HEK293 (cell line): ENCODE data around the gene ADAMTS16.

ENCODE experiments used
- CTCF ChIA-PET: fragments of 350-600 bp; formaldehyde crosslinking; extraction: SDS; loops from one replicate; lab custom pipeline; 2021; ENCODE audit warnings: antibody characterized with exemption; lab: Yijun Ruan, JAX
- POLR2A ChIA-PET: fragments of 300-600 bp; formaldehyde crosslinking; extraction: SDS; loops from one replicate; lab custom pipeline; 2020; ENCODE audit warnings: antibody characterized with exemption, inconsistent platforms; lab: Yijun Ruan, JAX
- H3K27ac ChIP-seq: fragments of 200-500 bp; sonication (Bioruptor generic); 2 replicates; pipeline ENCODE4 v1.5.1; 2014; ENCODE audit warnings: low read depth, low read length, control low read depth, inconsistent platforms; ENCODE audit errors: extremely low read depth
- H3K36me3 ChIP-seq, 2 experiments: fragments of 200-500 bp in 1 of 2; sonication (Bioruptor generic) in 1 of 2; 1 replicate in 1 of 2; 2 replicates in 1 of 2; pipeline ENCODE4 v1.5.1; 2014 to 2017; ENCODE audit warnings: inconsistent platforms in 2 of 2, low read length in 2 of 2; ENCODE audit not compliant: control insufficient read depth in 2 of 2, insufficient read depth in 1 of 2
- H3K4me1 ChIP-seq: fragments of 200-500 bp; sonication (Bioruptor generic); 2 replicates; pipeline ENCODE4 v1.5.1; 2014; ENCODE audit warnings: mild to moderate bottlenecking, low read length, inconsistent platforms; ENCODE audit not compliant: control insufficient read depth, insufficient read depth
- H3K4me3 ChIP-seq: 2 replicates; pipeline ENCODE4 v1.5.1; 2011; ENCODE audit warnings: low read depth, mild to moderate bottlenecking, control low read depth, low read length, moderate library complexity
- H3K9me3 ChIP-seq: fragments of 200-500 bp; sonication (Bioruptor generic); 2 replicates; pipeline ENCODE4 v1.5.1; 2014; ENCODE audit warnings: low read depth, low read length, inconsistent platforms; ENCODE audit not compliant: control insufficient read depth, insufficient read depth
- EGR2 ChIP-seq: fragments of 450-650 bp; formaldehyde crosslinking; IDR thresholded peaks from 2 replicates; pipeline ENCODE4 v1.5.1; 2016; ENCODE audit warnings: low read depth, missing biosample characterization, missing genetic modification characterization
- IKZF3 ChIP-seq: fragments of 450-650 bp; IDR thresholded peaks from 2 replicates; pipeline ENCODE4 v1.5.0; 2018; ENCODE audit warnings: missing biosample characterization, mild to moderate bottlenecking, missing genetic modification characterization, moderate library complexity
- PRDM1 ChIP-seq: fragments of 450-650 bp; formaldehyde crosslinking; IDR thresholded peaks from 2 replicates; pipeline ENCODE4; 2016; ENCODE audit warnings: missing biosample characterization, missing genetic modification characterization
- PRDM4 ChIP-seq: fragments of 450-650 bp; formaldehyde crosslinking; IDR thresholded peaks from 2 replicates; pipeline ENCODE4 v1.5.1; 2017; ENCODE audit warnings: missing biosample characterization, missing genetic modification characterization
- ZBTB10 ChIP-seq: fragments of 450-650 bp; formaldehyde crosslinking; IDR thresholded peaks from 2 replicates; pipeline ENCODE4 v1.5.1; 2016; ENCODE audit warnings: missing biosample characterization, missing genetic modification characterization
- ZBTB26 ChIP-seq: fragments of 450-650 bp; formaldehyde crosslinking; optimal IDR thresholded peaks from 2 replicates; pipeline ENCODE3; 2016; ENCODE audit warnings: missing biosample characterization, mild to moderate bottlenecking, missing genetic modification characterization
- ZBTB8A ChIP-seq: fragments of 450-650 bp; formaldehyde crosslinking; IDR thresholded peaks from 2 replicates; pipeline ENCODE4 v1.5.1; 2016; ENCODE audit warnings: missing biosample characterization, missing genetic modification characterization
- ZFHX2 ChIP-seq: fragments of 450-650 bp; formaldehyde crosslinking; conservative IDR thresholded peaks from 2 replicates; pipeline ENCODE4 v1.5.1; 2016; ENCODE audit warnings: missing biosample characterization, missing genetic modification characterization
- ZNF146 ChIP-seq: fragments of 450-650 bp; formaldehyde crosslinking; IDR thresholded peaks from 2 replicates; pipeline ENCODE4 v1.5.1; 2016; ENCODE audit warnings: missing biosample characterization, missing genetic modification characterization
- ZNF202 ChIP-seq: fragments of 450-650 bp; formaldehyde crosslinking; IDR thresholded peaks from 2 replicates; pipeline ENCODE4 v1.5.1; 2016; ENCODE audit warnings: missing biosample characterization, missing genetic modification characterization, borderline replicate concordance
- ZNF211 ChIP-seq: fragments of 450-650 bp; formaldehyde crosslinking; IDR thresholded peaks from 2 replicates; pipeline ENCODE4 v1.5.1; 2016; ENCODE audit warnings: low read depth, missing biosample characterization, missing genetic modification characterization
- ZNF341 ChIP-seq: fragments of 450-650 bp; formaldehyde crosslinking; IDR thresholded peaks from 2 replicates; pipeline ENCODE4; 2016; ENCODE audit warnings: low read depth, missing biosample characterization, missing genetic modification characterization
- ZNF624 ChIP-seq: fragments of 450-650 bp; formaldehyde crosslinking; IDR thresholded peaks from 2 replicates; pipeline ENCODE4 v1.5.1; 2017; ENCODE audit warnings: missing biosample characterization, missing genetic modification characterization
- ZNF704 ChIP-seq: fragments of 450-650 bp; formaldehyde crosslinking; IDR thresholded peaks from 2 replicates; pipeline ENCODE4 v1.5.1; 2016; ENCODE audit warnings: missing biosample characterization, missing genetic modification characterization
- ZNF707 ChIP-seq: fragments of 450-650 bp; formaldehyde crosslinking; IDR thresholded peaks from 2 replicates; pipeline ENCODE4 v1.5.1; 2016; ENCODE audit warnings: missing biosample characterization, missing genetic modification characterization
- ZNF785 ChIP-seq: fragments of 450-650 bp; formaldehyde crosslinking; IDR thresholded peaks from 2 replicates; pipeline ENCODE4 v1.5.1; 2016; ENCODE audit warnings: missing biosample characterization, missing genetic modification characterization
- ZSCAN4 ChIP-seq: fragments of 450-650 bp; formaldehyde crosslinking; IDR thresholded peaks from 2 replicates; pipeline ENCODE4 v1.5.1; 2017; ENCODE audit warnings: missing biosample characterization, missing genetic modification characterization
- TF ChIP-seq, protein P1 (sequence below): fragments of 450-650 bp; formaldehyde crosslinking; IDR thresholded peaks from 2 replicates; pipeline ENCODE4 v1.5.1; 2016; ENCODE audit warnings: missing biosample characterization, missing genetic modification characterization
- TF ChIP-seq, protein P2 (sequence below): fragments of 450-650 bp; formaldehyde crosslinking; IDR thresholded peaks from 2 replicates; pipeline ENCODE4 v1.5.1; 2016; ENCODE audit warnings: missing biosample characterization, missing genetic modification characterization

The ADAMTS16 gene

DNA sequence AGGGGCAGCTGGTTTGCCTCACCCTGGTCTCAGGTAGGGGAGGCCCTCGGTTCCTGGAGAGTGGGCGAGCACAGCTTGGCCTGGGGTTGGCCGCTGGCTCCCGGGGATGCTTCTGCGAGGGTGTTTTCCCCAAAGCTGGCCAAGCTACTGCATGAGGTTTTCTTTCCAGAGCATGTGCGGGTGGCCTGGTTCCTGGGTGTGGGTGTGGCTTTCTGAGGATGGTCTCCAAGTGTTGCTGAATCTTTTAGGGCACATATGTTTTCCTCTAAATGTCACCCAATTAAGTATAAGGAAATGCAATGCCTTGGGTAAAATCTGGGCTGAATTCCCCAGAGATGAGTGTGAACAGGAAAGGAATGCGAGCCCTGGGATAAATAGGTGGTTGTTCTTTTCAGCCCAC is 166.6 kb downstream of the ADAMTS16 start:
- TF ChIP-seq ZBTB26 (tag by site-specific recombination) (no peak), ZBTB10 (tag by site-specific recombination) (no peak), ZNF704 (tag by site-specific recombination) (no peak), IKZF3 (tag by site-specific recombination) (no peak)
- TF ChIP-seq, all 188 proteins: peak for 0
- H3K27ac ChIP-seq: no peak overlapping the region
- CTCF ChIA-PET: interaction anchor here (0.5 kb wide), 1 partner anchor 28 kb away, joined by 3 read pairs; no protein-coding TSS in a partner anchor
- H3K4me1 ChIP-seq: no peaks in the 10 kb centered on the region
- H3K4me3 ChIP-seq: no peak overlapping the region
- POLR2A ChIA-PET: no interaction called here
- H3K36me3 ChIP-seq: no peaks in the 10 kb centered on the region
- H3K9me3 ChIP-seq: no peaks in the 10 kb centered on the region

DNA sequence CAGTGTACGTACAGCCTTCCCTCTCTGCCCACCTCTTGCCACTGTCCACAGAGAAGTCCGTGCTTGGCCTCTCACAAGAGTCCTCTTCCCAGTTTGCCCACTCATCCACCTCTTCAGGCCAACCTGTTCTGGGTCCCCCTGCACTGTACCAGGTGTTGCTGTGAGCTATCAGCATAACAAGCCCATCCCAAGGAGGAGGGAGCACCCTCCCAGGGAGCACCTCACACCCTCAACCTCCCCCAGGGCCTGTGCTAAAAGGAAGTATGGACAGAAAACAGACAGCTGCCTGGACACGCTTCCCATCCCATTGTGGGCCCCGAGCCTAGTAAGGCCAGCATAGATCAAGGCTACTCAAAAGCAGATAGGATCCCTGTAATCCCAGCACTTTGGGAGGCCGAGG is 168.2 kb downstream of the ADAMTS16 start:
- ChIA-PET CTCF (no interaction called here), POLR2A (no interaction called here)
- Histone ChIP-seq H3K9me3 (no peaks in the 10 kb centered on the region), H3K36me3 (no peaks in the 10 kb centered on the region), H3K4me3 (no peak overlapping the region), H3K27ac (no peak overlapping the region), H3K4me1 (no peaks in the 10 kb centered on the region)
- TF ChIP-seq ZBTB8A (tag by site-specific recombination): no peak
- no peak for TF ChIP-seq ZNF146 (tag by site-specific recombination)
- no peak for TF ChIP-seq ZNF624
- TF ChIP-seq PRDM4 (tag by site-specific recombination): no peak
- TF ChIP-seq ZNF211 (tag by site-specific recombination): no peak
- TF ChIP-seq ZNF341: no peak

- Histone ChIP-seq H3K4me3 (no peak overlapping the region), H3K36me3 (no peaks in the 10 kb centered on the region), H3K9me3 (no peaks in the 10 kb centered on the region), H3K27ac (no peak overlapping the region), H3K4me1 (no peaks in the 10 kb centered on the region)
- CTCF ChIA-PET: no interaction called here
- TF ChIP-seq ZFHX2 (tag by site-specific recombination) (peak; percentile 55), ZSCAN4 (tag by site-specific recombination) (peak; percentile 42; the same call in 1 of the 2 replicates), ZNF202 (tag by site-specific recombination) (no peak), ZNF707 (tag by site-specific recombination) (no peak), EGR2 (tag by site-specific recombination) (peak; percentile 82), ZNF785 (tag by site-specific recombination) (no peak), PRDM1 (tag by site-specific recombination) (no peak)
- TF ChIP-seq, protein P1, sequence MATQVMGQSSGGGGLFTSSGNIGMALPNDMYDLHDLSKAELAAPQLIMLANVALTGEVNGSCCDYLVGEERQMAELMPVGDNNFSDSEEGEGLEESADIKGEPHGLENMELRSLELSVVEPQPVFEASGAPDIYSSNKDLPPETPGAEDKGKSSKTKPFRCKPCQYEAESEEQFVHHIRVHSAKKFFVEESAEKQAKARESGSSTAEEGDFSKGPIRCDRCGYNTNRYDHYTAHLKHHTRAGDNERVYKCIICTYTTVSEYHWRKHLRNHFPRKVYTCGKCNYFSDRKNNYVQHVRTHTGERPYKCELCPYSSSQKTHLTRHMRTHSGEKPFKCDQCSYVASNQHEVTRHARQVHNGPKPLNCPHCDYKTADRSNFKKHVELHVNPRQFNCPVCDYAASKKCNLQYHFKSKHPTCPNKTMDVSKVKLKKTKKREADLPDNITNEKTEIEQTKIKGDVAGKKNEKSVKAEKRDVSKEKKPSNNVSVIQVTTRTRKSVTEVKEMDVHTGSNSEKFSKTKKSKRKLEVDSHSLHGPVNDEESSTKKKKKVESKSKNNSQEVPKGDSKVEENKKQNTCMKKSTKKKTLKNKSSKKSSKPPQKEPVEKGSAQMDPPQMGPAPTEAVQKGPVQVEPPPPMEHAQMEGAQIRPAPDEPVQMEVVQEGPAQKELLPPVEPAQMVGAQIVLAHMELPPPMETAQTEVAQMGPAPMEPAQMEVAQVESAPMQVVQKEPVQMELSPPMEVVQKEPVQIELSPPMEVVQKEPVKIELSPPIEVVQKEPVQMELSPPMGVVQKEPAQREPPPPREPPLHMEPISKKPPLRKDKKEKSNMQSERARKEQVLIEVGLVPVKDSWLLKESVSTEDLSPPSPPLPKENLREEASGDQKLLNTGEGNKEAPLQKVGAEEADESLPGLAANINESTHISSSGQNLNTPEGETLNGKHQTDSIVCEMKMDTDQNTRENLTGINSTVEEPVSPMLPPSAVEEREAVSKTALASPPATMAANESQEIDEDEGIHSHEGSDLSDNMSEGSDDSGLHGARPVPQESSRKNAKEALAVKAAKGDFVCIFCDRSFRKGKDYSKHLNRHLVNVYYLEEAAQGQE: no peak
- TF ChIP-seq, protein P2, sequence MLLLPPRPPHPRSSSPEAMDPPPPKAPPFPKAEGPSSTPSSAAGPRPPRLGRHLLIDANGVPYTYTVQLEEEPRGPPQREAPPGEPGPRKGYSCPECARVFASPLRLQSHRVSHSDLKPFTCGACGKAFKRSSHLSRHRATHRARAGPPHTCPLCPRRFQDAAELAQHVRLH: no peak
- POLR2A ChIA-PET: interaction anchor here (0.8 kb wide), 1 partner anchor 40 kb away, joined by 4 read pairs; no protein-coding TSS in a partner anchor
These were observed 169.5 kb downstream of the ADAMTS16 start for GRCh38 chr5:5309645-5310044.
